NCI-H1048 (cell line): ENCODE data around the gene SCYGR8.

Source experiments
- DNase-seq: peaks from one replicate; lab custom pipeline; 2025; lab: John Stamatoyannopoulos, UW

The SCYGR8 gene

GRCh38 chr2:227761740-227762476 is 16.2 kb downstream of the SCYGR8 start:
- no peak for DNase-seq

- no peak for DNase-seq
Observed at GRCh38 chr2:227765788-227766372, 20.2 kb downstream of the SCYGR8 start.

GRCh38 chr2:227766373-227766883 is 20.7 kb downstream of the SCYGR8 start:
- no peak for DNase-seq

GRCh38 chr2:227767830-227768229 is 22.1 kb downstream of the SCYGR8 start:
- DNase-seq: no peak

- DNase-seq: no peak
Observed at GRCh38 chr2:227772197-227772661, 26.5 kb downstream of the SCYGR8 start.

GRCh38 chr2:227772932-227773331 is 27.2 kb downstream of the SCYGR8 start:
- DNase-seq: no peak

GRCh38 chr2:227774011-227774624 is 28.4 kb downstream of the SCYGR8 start:
- no peak for DNase-seq

GRCh38 chr2:227774895-227775842 is 29.5 kb downstream of the SCYGR8 start:
- no peak for DNase-seq

- DNase-seq: no peak
Observed at GRCh38 chr2:227780981-227781615, 35.4 kb downstream of the SCYGR8 start.

GRCh38 chr2:227781841-227782240 is 36.1 kb downstream of the SCYGR8 start:
- DNase-seq: no peak

- no peak for DNase-seq
Observed at GRCh38 chr2:227782804-227783203, 37.1 kb downstream of the SCYGR8 start.

GRCh38 chr2:227783404-227784138 is 37.9 kb downstream of the SCYGR8 start:
- no peak for DNase-seq

GRCh38 chr2:227785293-227785692 is 39.6 kb downstream of the SCYGR8 start:
- DNase-seq: no peak

GRCh38 chr2:227788561-227789018 is 42.9 kb downstream of the SCYGR8 start:
- no peak for DNase-seq

- DNase-seq: no peak
Observed at GRCh38 chr2:227789803-227790202, 44.1 kb downstream of the SCYGR8 start.

- DNase-seq: no peak
Observed at GRCh38 chr2:227793148-227793712, 47.5 kb downstream of the SCYGR8 start.
